DMS 273 treated with DMSO at 0.1 percent for 48 hours (cell line): ENCODE results near the gene ADK.
A peak's percentile ranks its signal among the peaks of the same experiment; 100 is the strongest.
"Not testable (repeated sequence)": the region's sequence is repeated elsewhere in the genome, so short reads cannot be mapped to it uniquely, and the experiment has no call there.

Experiments used
- DNase-seq: peaks from one replicate; lab custom pipeline; 2025; lab: John Stamatoyannopoulos, UW

The ADK gene

DNA sequence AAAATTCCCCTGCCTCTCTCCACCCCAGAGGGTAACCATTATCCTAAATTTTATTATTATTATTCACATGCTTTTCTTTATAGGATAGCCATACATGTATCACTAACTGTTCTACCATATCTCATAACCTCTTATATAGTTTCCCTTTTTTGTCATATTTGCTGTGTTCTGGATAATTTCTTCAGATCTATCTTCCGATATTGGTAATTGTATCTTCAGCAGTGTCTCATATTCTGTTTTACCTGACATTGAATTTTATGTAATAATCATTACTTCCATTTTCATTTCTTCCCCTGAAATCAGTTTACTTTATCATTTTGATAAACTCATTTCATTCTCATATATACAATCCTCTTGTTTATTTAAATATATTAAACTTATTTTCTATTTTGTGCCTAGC is 273.5 kb downstream of the ADK start:
- DNase-seq = no peak

DNA sequence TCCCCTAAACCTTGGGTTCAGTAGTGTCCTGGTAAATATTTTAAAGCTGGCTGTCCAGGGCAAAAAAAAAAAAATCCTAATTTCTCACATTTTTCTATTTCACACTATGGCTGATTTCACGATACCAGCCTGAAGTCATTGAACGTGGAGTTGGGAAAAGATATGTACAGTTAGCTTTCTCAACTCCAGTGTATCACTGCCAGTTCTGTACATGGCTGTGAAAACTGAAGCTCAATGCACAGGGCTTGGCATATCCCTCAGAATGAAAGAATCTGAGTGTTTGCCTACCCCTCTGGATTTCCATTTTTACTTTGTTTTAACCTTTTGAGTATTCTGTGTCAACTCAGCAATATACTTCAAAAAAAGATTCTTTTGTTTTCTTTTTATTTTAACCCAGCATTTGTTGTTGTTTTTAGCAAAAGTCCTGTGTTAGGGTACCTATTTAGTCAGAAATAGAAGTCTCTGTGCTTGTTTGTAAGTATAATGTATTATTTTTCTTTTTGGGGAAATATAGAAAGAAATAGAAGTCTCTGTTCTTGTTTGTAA is 274.5 kb downstream of the ADK start:
- no peak for DNase-seq

DNA sequence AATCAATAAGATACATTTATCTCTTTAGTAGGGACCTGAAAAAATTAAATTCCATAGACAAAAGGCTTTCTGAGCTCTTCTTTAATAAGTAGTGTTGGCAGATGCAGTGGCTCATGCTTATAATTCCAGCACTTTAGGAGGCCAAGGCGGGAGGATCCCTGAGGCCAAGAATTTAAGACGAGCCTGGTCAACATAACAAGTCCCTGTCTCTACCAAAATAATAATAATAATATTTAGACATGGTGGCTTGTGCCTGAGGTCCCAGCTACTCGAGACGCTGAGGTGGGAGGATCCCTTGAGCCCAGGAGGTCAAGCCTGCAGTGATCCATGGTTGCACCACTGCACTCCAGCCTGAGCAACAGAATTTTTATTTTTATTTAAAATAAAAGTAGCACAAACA is 280.8 kb downstream of the ADK start:
- DNase-seq = no peak

DNA sequence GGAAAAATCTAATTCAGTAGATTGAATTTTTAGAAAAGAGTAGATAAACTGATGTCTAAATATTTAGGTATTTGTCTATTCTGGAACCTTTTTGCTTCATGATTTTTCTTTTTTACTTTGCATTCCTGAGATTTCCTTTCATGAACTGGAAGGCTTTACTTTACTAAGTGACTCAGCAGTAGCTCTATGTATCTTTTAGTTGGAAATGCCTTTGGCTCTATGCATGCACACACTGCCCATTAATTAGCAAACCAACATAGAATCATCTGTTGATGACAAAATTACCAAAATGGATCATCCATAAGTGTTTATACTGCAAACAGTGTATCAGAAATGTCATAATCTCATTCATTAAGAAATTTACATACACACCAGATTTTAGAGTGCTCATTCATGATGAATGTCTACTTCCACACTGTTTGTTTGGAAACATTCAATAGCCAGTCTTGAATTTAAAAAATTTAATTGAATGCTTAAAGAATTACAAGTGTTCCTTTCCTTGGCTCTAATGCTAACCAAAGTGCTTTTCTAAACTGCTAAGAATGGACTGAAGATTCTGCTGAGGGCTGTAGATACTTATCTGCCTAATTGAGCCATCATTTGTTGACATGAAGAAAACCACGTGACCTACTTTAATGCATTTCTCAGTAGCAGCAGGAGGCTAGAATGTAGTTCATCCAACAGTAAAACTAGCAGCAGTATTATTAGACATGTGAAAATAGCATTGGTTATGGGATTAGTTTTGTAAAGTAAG is 282.0 kb downstream of the ADK start:
- DNase-seq = peak; percentile 23

DNA sequence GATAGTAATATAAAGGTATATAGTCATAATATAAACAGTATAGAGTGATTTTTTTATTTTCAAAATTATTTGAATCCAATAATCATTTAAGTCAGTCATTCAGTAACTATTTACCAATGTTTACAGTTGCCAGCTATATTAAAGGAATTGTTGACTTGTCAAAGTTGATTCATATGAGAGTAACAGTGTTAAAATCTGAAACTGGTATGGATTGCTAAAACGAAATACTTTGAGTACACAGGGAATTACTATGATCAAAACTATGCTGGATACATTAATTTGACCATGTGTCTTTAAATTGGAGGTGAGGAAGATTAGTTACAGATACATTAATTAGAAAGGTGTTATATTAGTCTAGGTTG is 282.6 kb downstream of the ADK start:
- DNase-seq = no peak

DNA sequence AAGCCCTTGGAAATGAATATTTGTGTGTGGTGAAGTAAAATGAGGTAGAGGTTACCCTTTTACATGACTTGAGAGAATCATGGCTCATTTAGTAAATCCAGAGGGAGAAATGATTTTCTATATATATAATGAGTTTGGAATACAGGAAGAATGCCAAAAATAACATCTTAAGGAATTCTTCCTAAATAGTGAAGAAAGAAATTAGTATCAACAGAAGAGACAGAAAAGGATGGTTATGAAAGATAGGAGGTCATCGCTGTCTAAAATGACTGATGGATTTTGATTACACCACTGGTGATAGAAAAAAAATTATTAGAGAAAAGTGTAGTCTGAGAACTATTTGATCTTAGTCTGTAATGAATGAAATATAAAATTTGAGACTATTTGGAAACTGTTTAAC is 283.0 kb downstream of the ADK start:
- DNase-seq = no peak

DNA sequence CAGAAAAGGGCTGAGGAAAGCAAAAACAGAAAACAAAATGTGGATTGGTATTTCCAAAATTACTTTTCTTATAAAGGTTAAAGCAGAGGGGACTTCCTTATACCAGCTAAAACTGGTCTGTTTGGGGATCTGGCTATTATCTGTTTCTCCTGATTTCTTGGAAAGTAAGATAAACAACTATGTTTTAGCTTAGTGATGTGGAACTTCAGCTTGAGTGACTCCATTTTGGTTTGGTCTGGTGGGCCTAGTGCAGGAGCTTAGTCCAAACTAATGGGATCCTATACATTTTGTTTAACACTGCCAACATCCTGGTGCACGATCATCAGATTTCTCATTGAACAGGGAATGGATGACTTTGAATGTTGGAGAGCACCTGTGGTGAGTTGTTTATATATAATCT is 283.5 kb downstream of the ADK start:
- DNase-seq = no peak

DNA sequence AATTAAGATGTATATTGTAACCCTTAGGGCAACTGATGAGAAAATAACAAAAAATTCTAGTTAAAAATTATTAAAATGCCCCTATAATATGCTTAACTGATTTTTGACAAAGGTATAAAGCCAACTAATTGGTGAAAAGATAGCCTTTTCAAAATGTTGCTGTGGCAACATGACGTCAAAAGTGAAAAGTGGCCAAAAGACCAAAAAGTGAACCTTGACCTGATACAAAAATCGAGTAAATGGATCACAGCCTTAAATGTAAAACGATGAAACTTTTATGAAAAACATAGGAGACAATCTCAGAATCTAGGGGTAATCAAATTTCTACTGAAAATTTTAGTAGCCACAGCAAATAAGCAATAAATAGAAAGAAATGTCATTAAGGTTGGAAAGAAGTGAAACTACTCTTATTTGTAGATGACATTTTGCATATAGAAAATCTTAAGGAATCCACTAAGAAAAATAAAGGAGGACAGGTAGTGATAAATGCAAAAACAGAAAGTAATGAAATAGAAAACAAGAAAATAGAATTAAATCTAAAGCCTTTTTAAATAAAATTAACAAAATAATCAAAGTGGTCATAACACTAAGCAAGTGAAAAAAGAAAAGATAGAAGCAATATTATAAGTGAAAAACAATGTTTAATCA is 285.6 kb downstream of the ADK start:
- DNase-seq = no peak

DNA sequence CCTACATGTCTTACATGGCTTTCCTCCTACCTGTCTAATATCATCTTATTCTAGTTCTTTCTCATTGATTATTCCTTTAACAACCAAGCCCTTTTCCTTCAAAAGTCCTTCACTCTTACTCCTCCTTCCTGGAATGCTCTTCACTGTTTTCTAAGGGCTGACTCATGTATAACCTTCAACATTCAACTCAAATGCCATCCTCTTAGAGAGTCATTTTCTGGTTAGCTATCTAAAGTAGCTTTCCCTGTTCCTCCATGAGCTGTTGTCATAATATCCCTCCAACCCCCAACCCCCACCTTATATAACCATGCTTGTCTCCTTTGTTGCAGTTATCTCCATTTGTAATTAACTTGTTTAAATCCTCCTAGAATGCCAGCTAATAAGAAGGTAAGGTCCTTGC is 286.8 kb downstream of the ADK start:
- DNase-seq = no peak

DNA sequence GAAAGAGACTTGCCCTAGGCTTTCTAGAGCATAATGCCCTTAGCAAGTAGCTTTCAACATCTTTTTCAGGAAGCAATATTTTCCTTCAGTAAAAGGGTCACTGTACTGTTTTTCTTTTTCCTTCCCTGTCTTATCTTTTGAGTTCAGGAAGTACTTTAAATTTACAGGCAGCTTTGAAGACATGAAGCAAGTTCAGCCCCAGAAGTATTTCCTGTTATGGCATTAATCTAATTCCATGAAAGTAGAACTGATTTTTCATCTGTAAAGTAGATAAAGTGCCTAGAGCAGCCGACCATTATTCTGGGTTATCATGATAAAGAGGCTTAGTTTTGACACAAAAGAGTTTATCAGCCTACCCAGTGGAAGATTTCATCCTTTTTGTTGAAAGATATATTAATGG is 288.2 kb downstream of the ADK start:
- no peak for DNase-seq

DNA sequence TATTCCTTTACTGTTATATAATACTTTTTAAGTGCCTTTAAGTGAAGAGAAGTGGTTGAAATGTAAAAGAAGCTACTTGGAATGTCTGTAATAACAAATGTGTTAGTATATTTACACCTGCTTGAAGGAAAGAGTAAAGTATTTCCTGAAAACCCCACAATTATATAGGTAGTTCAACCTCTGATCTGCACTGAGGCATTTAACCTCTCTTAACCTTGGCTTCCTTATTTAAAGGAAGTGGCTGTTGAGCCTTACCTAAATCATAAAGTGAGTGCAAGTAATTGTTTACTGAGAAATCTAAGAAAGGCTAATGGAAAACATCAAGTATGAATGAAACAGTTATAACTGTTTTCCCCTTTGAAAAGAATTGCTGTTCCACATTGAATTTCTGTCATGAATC is 294.5 kb downstream of the ADK start:
- DNase-seq = no peak

DNA sequence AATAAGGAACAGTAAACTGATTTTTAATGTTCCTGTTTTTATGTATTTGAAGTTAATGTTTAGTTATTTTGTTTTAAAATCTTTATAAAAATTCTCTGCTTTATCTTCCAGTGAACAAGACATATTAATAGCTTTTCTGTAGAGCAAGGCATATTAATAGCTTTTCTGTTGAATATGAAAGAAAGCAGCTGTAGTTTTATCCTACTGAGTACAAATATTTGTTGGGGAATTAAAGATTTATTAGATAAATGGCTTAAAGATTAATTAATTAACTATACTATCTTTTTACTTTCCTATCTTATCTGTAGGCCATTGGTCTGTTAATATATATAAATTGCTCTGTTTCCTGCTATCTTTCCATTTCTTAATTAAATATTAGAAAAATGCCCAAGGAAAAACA is 299.6 kb downstream of the ADK start:
- no peak for DNase-seq

DNA sequence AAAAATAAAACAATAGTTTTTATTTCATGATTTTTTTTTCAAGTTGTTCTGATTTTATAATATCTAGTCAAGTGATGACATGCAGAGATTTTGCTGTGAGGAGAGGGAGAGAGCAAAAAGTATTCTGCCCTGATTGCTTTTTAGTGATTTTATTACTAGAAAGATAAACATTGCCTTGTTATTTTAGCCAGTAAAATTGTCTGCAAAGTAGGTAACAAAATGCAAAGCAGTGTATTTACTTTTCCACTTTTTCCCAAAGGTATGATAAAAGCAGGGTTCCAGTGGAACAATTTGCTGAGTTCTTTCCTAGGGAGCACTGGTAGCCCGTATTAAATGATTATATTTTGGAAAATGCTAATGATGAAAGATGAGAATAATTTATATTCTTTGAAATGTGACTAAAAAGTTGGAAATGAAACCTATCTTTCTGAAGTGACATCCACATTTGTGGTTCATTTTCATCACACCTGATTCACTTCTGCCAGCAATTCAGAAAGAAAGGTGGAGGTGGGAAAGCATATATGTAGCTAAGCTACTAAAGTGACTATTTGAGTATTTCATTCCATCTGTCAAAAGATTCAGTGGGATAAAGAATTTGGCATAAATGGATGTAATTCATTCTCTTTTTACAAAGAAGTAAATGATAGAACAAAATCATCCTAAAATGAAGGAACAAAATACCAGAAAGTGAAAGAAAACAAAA is 300.3 kb downstream of the ADK start:
- no peak for DNase-seq

DNA sequence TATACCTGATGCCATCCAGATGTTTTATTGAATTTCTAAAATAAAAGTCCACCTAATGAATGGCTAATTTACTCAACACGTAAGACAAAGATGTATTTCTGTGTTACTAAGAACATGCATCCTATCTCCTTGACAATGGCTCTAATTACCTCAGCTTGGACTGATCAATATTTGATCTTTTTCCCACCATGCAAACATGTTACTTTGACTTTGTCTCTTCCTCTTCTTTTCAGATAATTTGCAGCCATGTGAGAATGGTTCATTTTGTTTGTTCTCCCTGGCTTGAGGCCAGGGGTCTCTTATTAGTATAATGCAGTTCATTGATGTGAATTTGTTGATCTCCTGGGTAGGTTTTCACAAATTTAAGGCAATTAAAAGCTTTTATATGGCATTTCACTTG is 302.1 kb downstream of the ADK start:
- DNase-seq = no peak

DNA sequence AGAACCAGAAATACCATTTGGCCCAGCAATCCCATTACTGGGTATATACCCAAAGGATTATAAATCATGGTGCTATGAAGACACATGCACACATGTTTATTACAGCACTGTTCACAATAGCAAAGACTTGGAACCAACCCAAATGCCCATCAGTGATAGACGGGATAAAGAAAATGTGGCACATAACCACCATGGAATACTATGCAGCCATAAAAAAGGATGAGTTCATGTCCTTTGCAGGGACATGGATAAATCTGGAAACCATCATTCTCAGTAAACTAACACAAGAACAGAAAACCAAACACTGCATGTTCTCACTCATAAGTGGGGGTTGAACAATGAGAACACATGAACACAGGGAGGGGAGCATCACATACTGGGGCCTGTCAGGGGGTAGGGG is 306.5 kb downstream of the ADK start:
- DNase-seq = not testable (repeated sequence)

DNA sequence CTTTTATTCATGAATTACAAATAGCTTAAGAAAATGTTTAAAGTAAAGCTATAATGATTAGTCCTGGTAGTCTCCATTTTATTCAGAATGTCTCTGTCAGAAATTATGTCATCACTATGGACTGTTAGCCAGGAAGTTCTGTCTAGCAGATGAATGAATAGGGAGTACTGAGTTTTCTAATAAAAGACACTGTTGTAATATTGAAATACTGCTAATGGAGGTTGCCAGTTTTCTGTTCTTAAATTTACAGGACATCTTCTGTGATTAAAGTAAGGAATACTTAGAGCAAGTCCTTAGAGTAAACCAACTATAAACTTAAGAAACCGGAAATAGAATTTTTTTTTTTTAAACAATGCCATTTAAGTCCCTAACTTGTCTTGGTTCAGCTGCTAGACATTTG is 309.8 kb downstream of the ADK start:
- no peak for DNase-seq

DNA sequence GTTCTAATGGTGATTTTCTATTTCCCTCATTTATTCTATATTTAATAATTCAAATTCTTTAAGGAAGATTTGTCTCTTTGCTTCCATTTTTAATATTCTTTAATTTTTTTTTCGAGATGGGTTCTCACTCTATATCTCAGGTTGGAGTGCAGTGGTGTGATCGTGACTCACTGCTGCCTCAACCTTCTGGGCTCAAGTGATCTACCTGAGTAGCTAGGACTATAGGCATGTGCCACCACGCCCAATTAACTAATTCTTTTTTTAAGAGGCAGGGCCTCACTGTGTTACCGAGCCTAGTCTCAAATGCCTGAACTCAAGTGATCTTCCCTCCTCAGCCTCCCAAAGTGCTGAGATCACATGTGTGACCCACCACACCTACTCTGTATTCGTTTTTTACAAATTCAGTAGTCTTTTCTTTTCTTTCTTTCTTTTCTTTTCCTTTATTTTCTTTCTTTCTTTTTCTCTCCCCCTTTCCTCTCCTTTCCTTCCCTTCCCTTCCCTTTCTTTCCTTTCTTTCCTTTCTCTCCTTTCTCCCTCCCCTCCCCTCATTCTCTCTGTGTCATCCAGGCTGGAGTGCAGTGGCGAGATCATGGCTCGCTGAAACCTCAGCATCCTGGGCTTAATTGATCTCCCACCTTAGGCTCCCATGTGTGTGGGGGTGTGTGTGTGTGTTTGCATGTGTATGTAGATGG is 323.1 kb downstream of the ADK start:
- DNase-seq = no peak

DNA sequence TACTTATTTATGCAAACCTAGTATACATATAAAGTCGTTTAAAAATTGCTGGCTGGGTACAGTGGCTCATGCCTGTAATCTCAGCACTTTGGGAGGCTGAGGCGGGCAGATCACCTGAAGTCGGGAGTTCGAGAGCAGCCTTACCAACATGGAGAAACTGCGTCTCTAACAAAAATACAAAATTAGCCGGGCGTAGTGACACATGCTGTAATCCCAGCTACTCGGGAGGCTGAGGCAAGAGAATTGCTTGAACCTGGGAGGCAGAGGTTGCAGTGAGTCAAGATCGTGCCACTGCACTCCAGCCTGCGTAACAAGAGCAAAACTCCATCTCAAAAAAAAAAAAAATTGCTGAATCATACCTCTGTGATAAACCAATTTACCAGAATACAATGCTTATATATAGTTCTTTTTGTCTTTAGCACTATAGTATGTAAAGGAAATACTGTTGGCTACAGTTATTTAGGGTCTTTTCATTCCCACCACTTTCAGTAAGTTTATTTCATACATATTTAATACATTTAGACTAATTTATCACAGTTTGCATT is 325.2 kb downstream of the ADK start:
- DNase-seq = not testable (repeated sequence)

DNA sequence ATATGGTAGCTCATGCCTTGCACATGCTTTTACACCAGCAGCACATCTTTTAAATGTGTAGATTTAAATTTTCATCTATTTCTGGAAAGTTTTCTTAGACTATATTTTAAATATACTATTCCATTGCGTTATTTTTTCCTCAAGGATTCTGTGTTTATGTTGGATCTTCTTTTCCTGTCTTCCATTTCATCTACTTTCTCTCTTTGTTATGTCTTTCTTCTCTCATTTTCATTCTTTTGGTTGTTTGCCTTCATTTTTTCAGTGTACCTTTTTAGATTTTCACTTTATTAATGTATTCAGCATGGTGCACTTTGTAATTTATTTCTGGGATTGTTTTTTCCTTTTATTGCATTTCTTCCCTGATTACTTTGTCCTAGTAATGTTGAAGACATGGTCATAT is 329.8 kb downstream of the ADK start:
- no peak for DNase-seq

DNA sequence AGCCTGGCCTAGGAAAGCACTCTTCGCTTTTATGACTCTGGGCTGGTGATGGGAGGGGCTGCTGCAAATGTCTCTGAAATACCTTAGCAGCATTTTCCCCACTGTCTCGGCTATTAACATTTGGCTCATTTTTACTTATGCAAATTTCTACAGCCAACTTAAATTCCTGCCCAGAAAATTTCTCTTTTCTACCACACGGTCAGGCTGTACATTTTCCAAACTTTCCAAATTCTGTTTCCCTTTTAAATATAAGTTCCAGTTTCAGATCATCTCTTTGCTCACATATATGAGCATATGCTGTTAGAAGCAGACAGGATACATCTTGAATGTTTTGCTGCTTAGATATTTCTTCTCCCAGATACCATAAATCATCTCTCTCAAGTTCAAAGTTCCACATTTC is 332.3 kb downstream of the ADK start:
- no peak for DNase-seq

DNA sequence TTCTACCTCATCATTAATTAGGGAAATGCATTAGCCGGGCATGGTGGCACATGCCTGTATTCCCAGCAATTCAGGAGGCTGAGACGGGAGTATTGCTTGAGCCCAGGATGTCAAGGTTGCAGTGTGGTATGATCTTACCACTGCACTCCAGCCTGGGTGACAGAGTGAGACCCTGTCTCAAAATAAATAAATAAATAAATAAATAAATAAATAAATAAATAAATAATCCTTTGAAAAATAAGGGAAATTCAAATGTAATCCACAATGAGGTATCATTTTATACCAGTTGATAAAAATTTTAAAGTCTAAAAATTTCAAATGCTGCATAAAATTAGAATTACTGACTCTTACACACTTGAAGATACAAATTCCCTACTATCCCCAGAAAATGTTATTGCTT is 334.3 kb downstream of the ADK start:
- DNase-seq = no peak

DNA sequence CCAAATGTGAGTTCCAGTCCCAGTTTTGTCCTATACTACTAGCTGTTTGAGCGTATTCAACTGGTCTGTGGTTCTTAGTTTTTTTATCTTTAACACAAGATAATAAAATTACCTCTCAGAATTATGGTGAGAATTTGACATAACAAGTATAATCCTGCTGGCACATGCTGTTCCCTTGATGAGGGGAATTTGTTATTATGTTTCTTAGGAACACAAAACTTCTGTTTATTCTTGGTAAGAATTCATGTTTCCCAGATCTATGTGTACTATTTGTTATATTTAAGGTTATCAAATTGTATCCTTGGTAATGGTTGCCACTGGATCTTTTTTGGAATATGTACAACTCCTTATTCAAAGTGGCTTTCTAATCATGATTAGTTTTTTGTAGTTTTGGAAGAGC is 335.6 kb downstream of the ADK start:
- no peak for DNase-seq
